ENCODE measurements around the gene WTAP. TPM values are rescaled to one million over a fixed set of nuclear protein-coding genes. Genes with fewer than 3 reads are reported as not detected.

The WTAP gene
- total RNA-seq (2022; extraction: Qiagen RNA extraction), result 64.8 to 70.6 TPM (median 65.7 TPM) in 5 replicates

GRCh38 chr6:159726918-159727716 is at the start of gene WTAP:
Gene WTAP, plus strand, starts transcription at chr6:159727506. Its CDS starts 8,760 bp downstream, at chr6:159736266.

GRCh38 chr6:159693128-159693893 is 34.0 kb upstream of the WTAP start, which contains the start of gene SOD2:
Gene SOD2, minus strand, starts transcription at chr6:159693241. Its CDS starts 74 bp downstream, at chr6:159693167.

DNA sequence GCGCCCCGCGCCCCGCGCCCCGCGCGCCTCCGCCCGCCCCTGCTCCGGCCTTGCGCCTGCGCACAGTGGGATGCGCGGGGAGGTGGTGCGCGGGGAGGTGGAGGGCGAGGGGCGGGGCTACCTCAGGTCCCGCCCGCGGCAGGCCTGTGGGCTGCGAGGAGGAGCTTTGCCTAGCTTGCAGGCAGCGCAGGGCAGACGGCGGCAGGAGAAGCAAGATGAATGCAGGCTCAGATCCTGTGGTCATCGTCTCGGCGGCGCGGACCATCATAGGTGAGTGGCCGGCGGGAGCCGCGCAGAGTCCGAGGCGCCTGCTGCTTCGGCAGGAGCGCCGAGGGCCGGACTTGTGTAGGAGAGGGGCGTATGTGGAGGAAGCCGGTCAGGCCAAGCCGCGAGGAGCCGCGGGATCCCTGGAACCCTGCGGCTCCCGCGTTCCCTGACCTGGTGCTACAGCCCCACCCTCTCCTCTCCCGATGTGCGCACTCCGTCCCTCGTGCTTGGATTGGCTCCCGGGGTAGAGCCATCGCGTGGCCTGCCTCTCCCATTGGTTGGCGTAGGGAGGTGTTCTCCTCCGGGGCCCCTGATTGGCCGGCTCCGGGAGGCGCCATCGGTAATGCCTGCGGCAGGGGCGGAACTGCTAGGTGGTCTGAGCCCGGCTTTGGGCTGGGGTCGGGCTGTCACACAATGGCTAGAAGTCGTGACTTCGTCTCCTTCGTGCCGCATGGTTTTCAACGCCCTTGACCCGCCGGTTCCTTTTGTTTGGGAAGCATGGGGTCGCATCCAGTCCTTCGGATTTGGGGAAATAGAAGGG is 34.8 kb downstream of the WTAP start, which contains the start of gene ACAT2:
Gene ACAT2 (plus strand): TSS at position 173 of the 808 bp plus-strand sequence. CDS start 43 bp downstream, at position 216.

GRCh38 chr6:159789377-159790148 is 62.3 kb downstream of the WTAP start, which contains the start of gene TCP1:
Gene TCP1, minus strand, starts transcription at chr6:159789602. Its CDS starts 134 bp downstream, at chr6:159789468.

GRCh38 chr6:159790149-159790955 is 63.0 kb downstream of the WTAP start, which contains the start of gene MRPL18:
Gene MRPL18, plus strand, starts transcription at chr6:159790467. Its CDS starts 121 bp downstream, at chr6:159790588.

GRCh38 chr6:159800141-159800865 is 73.0 kb downstream of the WTAP start, which contains the start of gene PNLDC1:
Gene PNLDC1, plus strand, starts transcription at chr6:159800276. Its CDS starts 32 bp downstream, at chr6:159800308.

Other genes starting within 250 kb of the WTAP start
- gene SOD2, start 34.3 kb upstream of the WTAP start, total RNA-seq (2022; extraction: Qiagen RNA extraction), result 159 to 200 TPM (median 189 TPM) in 5 replicates
- gene ACAT2, start 34.5 kb downstream of the WTAP start, total RNA-seq (2022; extraction: Qiagen RNA extraction), result 25.8 to 29.3 TPM (median 27.5 TPM) in 5 replicates
- gene TCP1, start 62.1 kb downstream of the WTAP start, total RNA-seq (2022; extraction: Qiagen RNA extraction), result 211 to 267 TPM (median 224 TPM) in 5 replicates
- 72.2 to 97.1 TPM (median 88.3 TPM) in 5 replicates for gene MRPL18, start 63.0 kb downstream of the WTAP start, total RNA-seq (2022; extraction: Qiagen RNA extraction)
- 0.05 to 0.13 TPM (median 0.05 TPM) in 3 of 5 replicates, not detected in the others for gene PNLDC1, start 72.8 kb downstream of the WTAP start, total RNA-seq (2022; extraction: Qiagen RNA extraction)
- 0.01 TPM in 1 of 5 replicates, not detected in the others for gene MAS1, start 163.5 kb downstream of the WTAP start, total RNA-seq (2022; extraction: Qiagen RNA extraction)
- 28.2 to 35.9 TPM (median 28.3 TPM) in 5 replicates for gene IGF2R, start 241.6 kb downstream of the WTAP start, total RNA-seq (2022; extraction: Qiagen RNA extraction)